GM18499 (cell line): ENCODE measurements around the gene NPAS3.

Experiments
- ATAC-seq: cut with Tn5 transposase; IDR thresholded peaks from one replicate; pipeline ENCODE4 v1.9.1; 2021; ENCODE audit warnings: moderate number of reproducible peaks; ENCODE audit not compliant: insufficient read depth, unreplicated experiment

NPAS3 gene

GRCh38 chr14:33642691-33643244, 704.1 kb downstream of the NPAS3 start:
- ATAC-seq = no peak

- ATAC-seq = no peak
These were observed 704.9 kb downstream of the NPAS3 start for GRCh38 chr14:33643426-33644181.

- ATAC-seq = no peak
These were observed 708.1 kb downstream of the NPAS3 start for GRCh38 chr14:33646692-33647260.

- ATAC-seq = no peak
These were observed 708.7 kb downstream of the NPAS3 start for GRCh38 chr14:33647385-33647786.

DNA sequence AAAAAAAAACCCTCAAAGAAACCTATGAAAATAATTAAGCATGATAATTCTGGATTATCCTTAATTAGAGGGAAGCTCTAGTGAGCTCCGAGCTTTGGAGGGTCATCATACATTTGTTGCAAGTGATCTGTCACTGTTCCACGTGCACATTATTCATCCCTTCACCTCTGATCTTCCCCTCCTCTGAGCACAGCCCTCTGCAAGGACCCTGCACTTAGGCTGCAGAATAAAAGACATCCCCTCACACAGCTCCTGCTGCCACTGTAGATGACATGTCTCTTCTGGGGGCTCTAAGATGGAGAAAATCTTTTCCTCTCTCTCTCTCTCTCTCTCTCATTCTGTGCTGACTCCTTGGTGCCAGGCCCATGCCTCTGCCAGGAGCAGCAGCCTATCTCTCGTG, 711.8 kb downstream of the NPAS3 start:
- no peak for ATAC-seq

DNA sequence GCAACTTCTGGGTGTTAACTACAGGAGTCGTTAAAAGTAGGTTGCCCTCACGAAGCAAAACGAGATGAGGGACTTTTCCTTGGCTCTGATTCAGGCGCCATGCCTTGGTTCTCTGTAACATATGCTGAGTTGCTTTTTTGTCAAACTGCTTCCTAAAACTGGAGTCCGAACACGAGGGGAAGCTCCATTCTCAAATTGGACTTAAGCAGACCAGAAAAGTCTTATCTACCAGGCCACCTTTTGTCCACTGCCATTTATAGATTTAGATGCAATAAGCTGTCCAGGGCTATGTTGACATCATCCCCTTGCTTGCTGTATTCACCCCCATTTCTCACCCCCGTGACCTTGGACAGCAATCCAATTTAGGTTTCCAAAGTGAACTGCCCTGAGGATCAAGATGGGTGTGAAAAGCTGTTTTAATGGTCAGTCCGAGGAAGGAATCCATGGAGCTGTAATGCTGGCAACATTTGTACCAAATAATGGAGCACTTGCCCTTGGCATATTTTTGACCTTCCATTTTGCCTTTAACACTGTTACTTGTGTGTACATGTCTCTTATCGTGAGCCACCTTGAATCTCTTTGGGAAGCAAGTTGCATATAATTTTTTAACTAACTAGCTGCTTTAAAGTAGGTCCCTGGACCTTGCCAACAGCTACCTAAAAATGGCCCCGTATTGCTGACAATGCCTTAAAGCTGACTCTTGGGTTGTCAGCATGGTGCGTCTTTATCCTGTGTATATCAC, 714.1 kb downstream of the NPAS3 start:
- ATAC-seq = no peak

GRCh38 chr14:33653308-33653695, 714.6 kb downstream of the NPAS3 start:
- no peak for ATAC-seq

GRCh38 chr14:33655421-33655820, 716.7 kb downstream of the NPAS3 start:
- no peak for ATAC-seq

- ATAC-seq = no peak
These were observed 718.8 kb downstream of the NPAS3 start for GRCh38 chr14:33657476-33657875.

GRCh38 chr14:33660248-33660647, 721.6 kb downstream of the NPAS3 start:
- no peak for ATAC-seq

DNA sequence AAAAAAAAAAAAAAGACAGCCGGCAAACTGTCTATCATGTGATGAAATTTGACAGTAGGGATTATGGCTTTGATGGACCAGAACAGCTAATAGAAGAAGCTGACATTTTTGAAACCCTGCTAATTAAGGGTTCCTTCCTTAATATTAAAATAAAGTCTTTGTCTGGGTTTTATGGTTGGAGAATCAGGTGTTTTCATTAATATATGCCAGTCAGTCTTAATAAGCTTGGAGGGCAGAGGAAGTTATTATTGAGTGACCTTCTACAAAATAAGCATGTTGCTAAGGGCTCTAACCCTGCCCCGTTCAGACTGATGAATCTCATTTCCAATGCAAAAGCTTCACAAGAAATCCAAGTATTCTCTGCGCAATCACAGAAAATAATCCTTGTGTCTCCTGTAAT, 722.4 kb downstream of the NPAS3 start:
- ATAC-seq = no peak

- no peak for ATAC-seq
These were observed 729.4 kb downstream of the NPAS3 start for GRCh38 chr14:33668066-33668465.

GRCh38 chr14:33669111-33669510, 730.4 kb downstream of the NPAS3 start:
- no peak for ATAC-seq

DNA sequence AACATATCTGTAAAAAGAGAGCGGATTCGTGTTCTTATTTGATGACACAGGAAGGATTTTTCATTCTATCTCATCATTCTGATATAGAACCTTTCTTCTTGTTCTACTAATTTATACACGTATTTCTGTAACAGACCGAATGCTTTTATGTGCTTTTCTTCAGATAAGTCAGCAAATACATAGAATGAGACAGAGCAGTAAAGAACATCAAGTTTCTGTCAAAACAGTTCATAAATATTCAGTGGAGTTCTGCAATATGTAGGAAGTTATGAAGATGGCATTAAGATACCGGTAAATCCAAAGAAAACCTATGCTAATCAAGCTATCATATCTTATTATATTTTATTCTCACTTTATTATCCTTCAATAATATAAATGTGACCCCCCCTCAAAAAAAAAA, 731.6 kb downstream of the NPAS3 start:
- ATAC-seq = no peak

DNA sequence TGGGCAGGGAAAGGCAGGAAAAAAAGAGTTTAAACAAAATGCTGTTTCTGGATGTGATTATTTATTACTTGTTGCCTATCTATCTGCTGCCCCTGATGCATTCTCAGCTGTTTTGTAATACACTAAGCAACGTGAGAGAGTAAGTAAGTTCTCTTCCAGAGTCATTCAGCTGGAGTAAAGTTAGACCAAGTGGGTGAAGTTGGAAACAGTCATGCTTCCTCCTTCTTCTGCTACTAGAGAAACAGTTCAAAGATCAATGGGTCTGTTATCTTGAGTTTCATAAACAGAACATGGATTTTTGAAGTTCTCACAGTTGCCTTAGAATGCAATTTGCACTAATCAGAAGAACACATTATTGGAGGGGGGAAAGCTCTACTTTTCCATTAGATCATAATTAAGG, 732.9 kb downstream of the NPAS3 start:
- ATAC-seq = no peak

DNA sequence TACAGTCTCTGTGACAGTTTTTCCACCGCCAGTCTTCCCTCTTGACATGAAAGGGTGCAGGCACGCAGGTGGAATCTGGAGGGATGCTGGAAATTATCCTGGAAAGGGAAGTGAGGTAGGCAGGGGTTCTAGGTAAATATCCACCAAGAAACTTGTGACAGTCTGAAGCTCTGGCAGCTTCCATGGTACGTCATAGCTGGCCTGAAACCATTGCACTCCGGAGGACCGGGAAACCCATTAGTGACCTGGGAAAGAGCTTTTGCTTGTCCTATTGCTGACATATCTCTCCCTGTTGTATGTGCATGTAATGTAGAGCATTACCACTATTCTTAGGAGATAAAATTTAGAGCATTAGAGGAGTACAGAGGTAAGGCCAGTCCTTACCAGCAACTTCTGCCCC, 736.2 kb downstream of the NPAS3 start:
- no peak for ATAC-seq

DNA sequence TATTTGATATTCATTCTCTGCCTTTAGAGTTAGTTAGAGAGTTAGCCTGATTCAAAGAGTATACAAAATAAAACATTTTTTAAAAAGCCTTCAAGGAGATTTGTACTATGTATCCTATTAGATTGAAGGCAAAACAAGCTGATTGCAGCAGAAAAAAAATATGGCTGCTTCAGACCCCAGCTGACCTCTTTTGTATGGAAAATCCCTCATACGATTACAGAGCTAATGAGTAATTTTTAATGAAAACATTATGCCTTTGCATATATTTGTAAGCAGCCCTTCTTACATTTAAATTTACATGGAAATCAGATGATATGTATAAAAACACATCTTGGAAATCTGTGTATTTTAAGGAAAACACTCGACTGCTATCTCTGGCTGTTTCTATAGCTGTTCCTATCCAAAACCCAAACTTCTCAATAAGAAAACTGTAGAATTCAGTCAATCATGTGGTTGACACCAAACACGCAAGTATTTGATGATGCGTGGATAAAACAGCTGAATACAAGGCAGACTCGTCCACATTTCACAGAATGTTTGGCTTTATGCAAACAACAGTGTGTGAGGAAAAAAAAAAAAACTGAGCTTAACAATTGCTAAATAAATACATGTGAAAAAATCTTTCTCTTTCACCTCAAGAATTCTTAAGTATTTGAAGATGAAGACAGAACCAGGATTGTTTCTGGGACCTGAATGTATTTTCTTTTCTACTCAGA, 736.9 kb downstream of the NPAS3 start:
- ATAC-seq = no peak

GRCh38 chr14:33676135-33676566, 737.5 kb downstream of the NPAS3 start:
- ATAC-seq = no peak

GRCh38 chr14:33676891-33677290, 738.2 kb downstream of the NPAS3 start:
- no peak for ATAC-seq

- no peak for ATAC-seq
These were observed 739.3 kb downstream of the NPAS3 start for GRCh38 chr14:33678005-33678404.

- no peak for ATAC-seq
These were observed 740.3 kb downstream of the NPAS3 start for GRCh38 chr14:33679025-33679424.
